COLO668 (cell line): ENCODE measurements around the gene ZNF862.

Source experiments
- DNase-seq: peaks from one replicate; lab custom pipeline; 2025; ENCODE audit not compliant: unreplicated experiment; lab: John Stamatoyannopoulos, UW

ZNF862 gene

GRCh38 chr7:149844445-149844844, 6.3 kb downstream of the ZNF862 start:
- no peak for DNase-seq

GRCh38 chr7:149845257-149845980, 7.2 kb downstream of the ZNF862 start:
- DNase-seq, result no peak

- DNase-seq, result no peak
These were observed 7.8 kb downstream of the ZNF862 start for GRCh38 chr7:149846021-149846420.

DNA sequence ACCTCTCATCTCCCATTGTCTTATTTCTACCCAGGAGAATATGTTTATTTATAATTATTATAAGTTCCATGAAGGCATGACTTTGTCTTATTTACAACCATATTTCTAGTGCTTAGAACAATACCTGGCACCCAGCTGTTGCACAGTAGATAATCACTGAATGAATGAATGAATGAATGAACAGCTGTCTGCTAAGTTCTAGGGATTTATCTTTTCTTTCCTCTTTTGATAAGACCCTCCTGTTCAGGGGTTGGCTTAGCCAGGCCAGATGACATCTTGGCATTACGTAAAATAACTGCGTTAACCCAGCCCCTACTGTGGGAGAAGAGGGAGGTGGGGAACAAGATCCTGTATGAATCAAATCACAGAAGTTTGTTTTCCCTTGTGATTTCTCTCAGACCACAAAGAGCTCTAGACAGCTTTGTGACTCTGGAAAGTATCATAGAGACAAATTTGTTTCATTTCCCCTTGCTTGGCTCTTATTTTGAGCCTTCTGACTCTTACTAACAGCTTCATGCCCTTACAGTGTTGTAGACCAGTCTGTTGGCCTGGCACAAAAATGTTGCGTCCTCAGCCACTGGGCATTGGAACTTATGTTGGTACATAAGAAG, 8.4 kb downstream of the ZNF862 start:
- no peak for DNase-seq

GRCh38 chr7:149849174-149849573, 11.0 kb downstream of the ZNF862 start:
- no peak for DNase-seq

- DNase-seq, result no peak
These were observed 11.9 kb downstream of the ZNF862 start for GRCh38 chr7:149850007-149850594.

- DNase-seq, result no peak
These were observed 12.5 kb downstream of the ZNF862 start for GRCh38 chr7:149850716-149851115.

DNA sequence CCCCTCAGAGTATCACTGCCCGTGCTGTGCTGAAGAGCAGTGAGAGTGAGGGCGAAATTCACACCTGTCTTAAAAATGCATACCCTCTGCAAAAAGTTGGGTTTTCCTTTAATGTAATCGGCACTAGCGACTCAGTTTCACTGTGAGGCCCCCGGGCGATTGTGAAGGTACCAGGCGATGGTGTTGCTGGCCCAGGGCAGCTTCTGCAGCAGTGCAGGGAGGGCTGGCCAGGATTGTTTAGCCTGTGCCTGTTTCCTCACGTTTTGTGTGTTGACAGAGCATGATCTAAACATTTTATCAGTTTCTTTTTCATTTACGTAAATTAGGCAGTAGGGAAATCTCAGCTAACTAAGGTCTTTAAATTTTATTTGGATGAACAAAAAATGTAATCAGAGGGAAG, 13.3 kb downstream of the ZNF862 start:
- DNase-seq, result no peak

- no peak for DNase-seq
These were observed 15.0 kb downstream of the ZNF862 start for GRCh38 chr7:149853157-149853556.

- DNase-seq, result peak; percentile 81
These were observed 16.6 kb downstream of the ZNF862 start for GRCh38 chr7:149854611-149855360.

- peak; percentile 12 for DNase-seq
These were observed 17.5 kb downstream of the ZNF862 start for GRCh38 chr7:149855361-149856305.

GRCh38 chr7:149856583-149856982, 18.4 kb downstream of the ZNF862 start:
- no peak for DNase-seq

DNA sequence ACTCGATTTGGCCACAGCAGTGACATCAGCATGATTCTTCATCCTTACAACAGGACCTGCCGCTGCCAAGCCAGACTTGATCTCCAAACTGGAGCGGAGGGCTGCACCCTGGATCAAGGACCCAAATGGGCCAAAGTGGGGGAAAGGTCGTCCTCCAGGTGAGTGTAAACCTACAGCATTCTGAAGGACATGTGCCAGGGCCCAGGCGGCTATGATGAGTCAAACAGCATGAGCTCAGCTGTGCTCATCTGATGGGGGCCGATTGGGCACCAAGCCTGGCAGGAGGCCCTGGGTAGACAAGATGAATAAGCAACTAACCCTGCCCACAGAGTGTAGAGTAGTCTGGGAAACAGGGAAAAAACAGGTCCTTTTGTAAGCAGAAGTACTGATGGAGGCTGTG, 21.2 kb downstream of the ZNF862 start:
- no peak for DNase-seq

GRCh38 chr7:149859876-149860275, 21.7 kb downstream of the ZNF862 start:
- no peak for DNase-seq

GRCh38 chr7:149860821-149861727, 22.9 kb downstream of the ZNF862 start:
- DNase-seq, result peak; percentile 9

GRCh38 chr7:149861728-149862045, 23.5 kb downstream of the ZNF862 start:
- no peak for DNase-seq

GRCh38 chr7:149862156-149862555, 24.0 kb downstream of the ZNF862 start:
- DNase-seq, result no peak

- DNase-seq, result no peak
These were observed 25.3 kb downstream of the ZNF862 start for GRCh38 chr7:149863500-149863899.

GRCh38 chr7:149864023-149864422, 25.8 kb downstream of the ZNF862 start:
- DNase-seq, result no peak

- no peak for DNase-seq
These were observed 26.6 kb downstream of the ZNF862 start for GRCh38 chr7:149864751-149865150.
